Epithelial cell of proximal tubule (primary cell): ENCODE results near the gene NRGN. TPM values are rescaled to one million over a fixed set of nuclear protein-coding genes. Genes with fewer than 3 reads are reported as not detected.

Experiments
- DNase-seq: peaks from one replicate; pipeline ENCODE4 v3.0.0-alpha.2; 2011; ENCODE audit warnings: low read depth
- H3K4me3 ChIP-seq: 2 replicates; pipeline ENCODE4 v1.5.1; 2011; ENCODE audit warnings: low read depth, mild to moderate bottlenecking, low read length
- total RNA-seq: library from RNA; depleted of rRNA; stranded (reverse); fragments of >200 nt; gene quantifications from 2 replicates; pipeline ENCODE4 v1.2.3, GENCODE V29; 2015
- TF ChIP-seq, protein P1 (sequence below): conservative IDR thresholded peaks from 2 replicates; pipeline ENCODE4 v1.5.1; 2012; ENCODE audit warnings: low read depth, mild to moderate bottlenecking, low read length

NRGN gene
- total RNA-seq, 1 donor from 2014 or later, result 5.8 TPM

DNA sequence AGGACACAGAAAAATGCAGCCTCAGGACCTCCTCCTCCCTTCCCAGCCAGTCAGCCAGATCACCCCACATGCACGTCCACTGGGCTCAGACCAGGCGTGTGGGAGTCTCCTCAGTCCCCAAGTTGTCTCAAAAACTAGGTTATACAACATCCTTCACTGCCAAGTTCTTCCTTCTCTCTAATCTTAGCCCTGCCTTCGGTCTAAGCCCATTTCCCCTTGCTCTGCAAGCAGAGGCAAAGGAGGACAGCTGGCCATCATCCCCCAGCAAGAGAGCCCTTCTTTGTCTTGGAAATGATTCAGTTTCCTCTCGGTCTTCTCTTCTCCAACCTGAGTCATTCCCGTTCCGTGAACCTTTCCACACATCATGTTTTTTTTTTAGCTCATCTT lies 14.0 kb upstream of the NRGN start:
- H3K4me3 ChIP-seq, result no peak overlapping the region
- no peak for DNase-seq
- TF ChIP-seq, protein P1, sequence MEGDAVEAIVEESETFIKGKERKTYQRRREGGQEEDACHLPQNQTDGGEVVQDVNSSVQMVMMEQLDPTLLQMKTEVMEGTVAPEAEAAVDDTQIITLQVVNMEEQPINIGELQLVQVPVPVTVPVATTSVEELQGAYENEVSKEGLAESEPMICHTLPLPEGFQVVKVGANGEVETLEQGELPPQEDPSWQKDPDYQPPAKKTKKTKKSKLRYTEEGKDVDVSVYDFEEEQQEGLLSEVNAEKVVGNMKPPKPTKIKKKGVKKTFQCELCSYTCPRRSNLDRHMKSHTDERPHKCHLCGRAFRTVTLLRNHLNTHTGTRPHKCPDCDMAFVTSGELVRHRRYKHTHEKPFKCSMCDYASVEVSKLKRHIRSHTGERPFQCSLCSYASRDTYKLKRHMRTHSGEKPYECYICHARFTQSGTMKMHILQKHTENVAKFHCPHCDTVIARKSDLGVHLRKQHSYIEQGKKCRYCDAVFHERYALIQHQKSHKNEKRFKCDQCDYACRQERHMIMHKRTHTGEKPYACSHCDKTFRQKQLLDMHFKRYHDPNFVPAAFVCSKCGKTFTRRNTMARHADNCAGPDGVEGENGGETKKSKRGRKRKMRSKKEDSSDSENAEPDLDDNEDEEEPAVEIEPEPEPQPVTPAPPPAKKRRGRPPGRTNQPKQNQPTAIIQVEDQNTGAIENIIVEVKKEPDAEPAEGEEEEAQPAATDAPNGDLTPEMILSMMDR, result no peak

DNA sequence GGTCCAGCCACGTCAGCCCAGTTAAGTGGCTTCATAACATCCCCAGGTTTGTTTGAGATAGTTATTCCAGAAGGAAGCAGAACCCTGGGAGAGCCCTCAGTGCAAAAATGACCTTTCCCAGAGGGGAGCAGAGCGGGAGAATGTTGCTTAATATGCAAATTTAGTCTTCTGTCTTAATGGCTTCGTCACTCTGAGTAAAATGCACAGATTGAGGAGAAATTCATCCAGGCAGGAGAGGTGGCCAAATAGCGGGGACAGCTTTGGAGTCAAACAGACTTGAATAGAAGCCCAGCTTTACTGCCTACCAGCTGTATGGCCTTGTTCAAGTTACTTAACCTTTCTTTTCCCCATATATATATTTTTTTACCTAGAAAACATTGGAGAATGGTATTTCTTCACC lies 12.3 kb upstream of the NRGN start:
- TF ChIP-seq, protein P1, result no peak
- H3K4me3 ChIP-seq, result no peak overlapping the region
- no peak for DNase-seq

DNA sequence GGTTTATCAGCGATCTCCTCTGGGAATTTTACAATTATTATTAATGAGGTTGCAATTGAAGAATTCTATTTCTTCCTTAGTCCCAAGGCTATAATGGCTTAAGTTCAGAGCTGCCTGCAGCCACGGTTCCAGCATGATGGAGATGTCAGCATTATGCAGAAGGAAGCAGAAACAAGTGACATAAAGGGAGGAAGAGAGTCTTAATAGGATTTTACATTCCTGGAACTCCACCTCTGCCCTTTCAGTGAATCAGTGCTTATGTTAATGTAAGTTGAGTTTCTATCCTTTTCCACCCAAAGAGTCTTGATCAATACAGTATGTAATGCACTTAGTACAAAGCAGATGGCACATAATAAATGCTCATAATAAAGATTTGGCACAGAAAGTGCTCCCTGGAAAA lies 11.6 kb upstream of the NRGN start:
- H3K4me3 ChIP-seq, result no peak overlapping the region
- DNase-seq, result no peak
- TF ChIP-seq, protein P1, result no peak

DNA sequence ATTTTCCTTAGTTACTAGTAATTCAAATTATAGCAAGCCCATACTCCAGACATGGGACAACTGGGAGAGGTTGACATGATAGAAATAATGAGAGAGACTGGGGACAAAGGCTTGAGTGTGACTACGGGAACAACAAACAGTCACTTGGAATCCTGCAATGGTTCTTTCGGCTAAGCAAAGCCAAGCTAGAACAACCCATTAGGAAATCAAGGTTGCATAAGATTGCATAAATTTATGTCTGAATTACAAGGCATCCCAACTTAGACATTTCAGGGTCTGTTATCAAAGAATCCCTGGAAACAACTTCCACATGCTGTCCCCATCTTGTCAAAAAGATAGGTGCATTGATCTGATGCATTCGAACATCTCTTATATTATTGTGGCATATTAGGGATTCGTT lies 10.2 kb upstream of the NRGN start:
- TF ChIP-seq, protein P1, result no peak
- no peak for DNase-seq
- no peak overlapping the region for H3K4me3 ChIP-seq

DNA sequence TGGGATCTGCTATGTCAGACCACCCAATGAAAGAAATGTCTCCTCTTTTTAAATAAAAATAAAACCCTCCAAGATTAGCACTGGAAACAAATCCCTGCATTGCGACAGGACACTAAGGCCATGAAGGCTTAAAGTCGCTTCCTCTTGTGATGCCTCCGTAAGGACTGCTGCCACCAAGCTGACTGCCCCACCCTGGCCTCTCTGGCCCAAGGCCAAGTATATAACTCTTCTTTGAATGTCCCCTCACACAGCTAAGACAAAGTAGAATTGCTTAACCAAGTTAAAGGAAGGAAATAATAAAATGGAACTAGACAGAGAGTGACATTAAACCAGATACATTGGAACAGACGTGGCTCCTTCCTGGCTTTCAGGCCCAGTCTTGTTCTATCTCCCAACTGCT lies 7.5 kb upstream of the NRGN start:
- no peak for DNase-seq
- H3K4me3 ChIP-seq, result no peak overlapping the region
- TF ChIP-seq, protein P1, result no peak

DNA sequence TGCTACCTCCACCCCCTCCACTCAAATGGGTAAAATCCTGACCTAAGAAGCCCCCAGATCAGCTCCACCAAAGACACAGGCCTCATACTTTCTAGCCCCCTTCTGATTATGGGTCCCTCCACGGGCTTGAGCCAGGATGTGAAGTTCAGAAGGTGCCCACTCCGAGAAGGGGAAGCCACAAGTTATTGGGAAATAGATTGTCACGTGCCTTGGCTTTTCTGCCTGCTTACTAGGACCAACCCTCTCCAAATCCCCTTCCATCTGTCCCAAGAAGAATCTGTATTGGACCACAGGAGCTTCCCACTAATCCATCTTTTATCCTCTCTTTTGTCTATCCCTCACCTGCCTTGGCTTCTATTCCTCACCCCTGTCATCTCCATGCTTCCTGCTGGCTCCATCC lies 3.0 kb upstream of the NRGN start:
- no peak overlapping the region for H3K4me3 ChIP-seq
- TF ChIP-seq, protein P1, result no peak
- DNase-seq, result no peak

DNA sequence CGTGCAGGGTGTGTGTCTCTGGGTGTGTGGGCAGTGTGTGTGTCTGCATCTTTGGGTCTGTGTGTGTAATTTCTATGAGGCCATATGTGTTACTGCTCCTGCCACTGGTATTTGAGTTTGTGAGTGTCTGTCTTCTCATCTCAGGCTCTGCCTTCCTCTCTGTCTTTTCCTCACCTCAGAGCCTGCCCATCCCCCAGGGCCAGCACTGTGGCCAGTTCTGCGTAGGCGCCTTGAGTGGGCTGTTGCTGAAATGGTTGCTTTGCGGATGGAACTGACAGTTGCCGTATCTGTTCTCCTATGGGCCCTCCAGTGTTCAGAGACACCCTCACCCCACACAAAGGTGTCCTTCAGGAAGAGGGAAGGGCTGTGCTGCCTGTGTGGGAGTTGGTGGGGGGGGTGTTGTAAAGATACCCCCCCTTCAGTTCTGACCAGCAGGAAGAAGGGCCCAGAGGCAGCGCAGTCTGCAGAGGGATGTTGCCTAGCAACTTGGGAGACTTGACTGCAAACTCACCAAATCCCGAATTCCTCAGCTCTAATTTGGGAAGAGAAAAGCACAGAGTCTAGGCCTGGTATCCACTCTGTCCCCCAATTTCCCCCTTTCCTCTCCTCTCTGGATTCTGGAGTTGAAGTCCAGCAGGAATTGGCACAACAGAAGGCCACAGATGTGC lies 2.0 kb upstream of the NRGN start:
- TF ChIP-seq, protein P1, result no peak
- DNase-seq, result no peak
- no peak overlapping the region for H3K4me3 ChIP-seq
